HepG2 (cell line): Measurements from ENCODE around the gene FBXL13. TPM values are rescaled to one million over a fixed set of nuclear protein-coding genes. Genes with fewer than 3 reads are reported as not detected.
"Not testable (repeated sequence)": the region's sequence is repeated elsewhere in the genome, so short reads cannot be mapped to it uniquely, and the experiment has no call there.

Experiments used
- ATAC-seq: fragments of 200-7000 bp; cut with Tn5 transposase; 3 replicates; pipeline ENCODE4 v1.9.1; 2020; ENCODE audit warnings: mild to moderate bottlenecking, moderate library complexity
- BruUV-seq: library from RNA; stranded (reverse); fragments of 400-500 nt; replicated peaks from 2 replicates; lab custom pipeline; 2021; lab: Mats Ljungman, UMichigan
- CTCF ChIA-PET: fragments of 300-600 bp; formaldehyde crosslinking; extraction: SDS; loops from one replicate; lab custom pipeline; 2021; ENCODE audit warnings: low total read pairs, inconsistent platforms, low intra/inter-chr PET ratio; lab: Yijun Ruan, JAX
- POLR2A ChIA-PET: fragments of 350-600 bp; sonication (Branson Sonifier 250); formaldehyde crosslinking; loops from one replicate; lab custom pipeline; 2020; ENCODE audit warnings: antibody characterized with exemption, inconsistent platforms; lab: Yijun Ruan, JAX
- DNase-seq: peaks from one replicate; pipeline ENCODE4 v3.0.0-alpha.2; 2015; ENCODE audit warnings: low spot score
- FAIRE-seq: peaks from 3 replicates; lab custom pipeline; 2011; peaks lifted over from hg19 to GRCh38; lab: Jason Lieb, UNC
- H2AFZ ChIP-seq: one replicate; pipeline ENCODE4 v1.6.1; 2011; ENCODE audit warnings: low read length, inconsistent platforms
- H3K27ac ChIP-seq: fragments of 300-600 bp; 3 replicates; pipeline ENCODE4 v1.8.0; 2011; ENCODE audit warnings: mixed run types, mild to moderate bottlenecking, mixed read lengths, low read length, inconsistent platforms; ENCODE audit not compliant: insufficient read depth; ENCODE audit errors: extremely low read length
- H3K27me3 ChIP-seq, 2 experiments: fragments of 200-600 bp in 1 of 2; 2 replicates in 1 of 2; 3 replicates in 1 of 2; pipeline versions ENCODE4 v1.6.0 to v1.8.0; 2011; ENCODE audit warnings: low read length in 2 of 2, mild to moderate bottlenecking in 2 of 2, moderate library complexity in 2 of 2, inconsistent platforms in 1 of 2; ENCODE audit not compliant: insufficient read depth in 2 of 2, control insufficient read depth in 1 of 2
- H3K36me3 ChIP-seq, 2 experiments: fragments of 200-600 bp in 1 of 2; replicated peaks in 1 of 2; 2 replicates in 1 of 2; 3 replicates in 1 of 2; pipeline versions ENCODE4 v1.5.1 to v1.8.0; 2011; ENCODE audit warnings: low read length in 2 of 2, inconsistent platforms in 1 of 2; ENCODE audit not compliant: insufficient read depth in 2 of 2, control insufficient read depth in 1 of 2
- H3K4me1 ChIP-seq: 2 replicates; pipeline ENCODE4 v1.5.1; 2012; ENCODE audit warnings: low read length, inconsistent platforms; ENCODE audit not compliant: insufficient read depth
- H3K4me2 ChIP-seq: 2 replicates; pipeline ENCODE4 v1.6.0; 2011; ENCODE audit warnings: low read depth, low read length, inconsistent platforms
- H3K4me3 ChIP-seq, 3 experiments: fragments of 200-600 bp in 1 of 3; sonication (generic), shearing (Covaris generic) in 1 of 3; replicated peaks in 1 of 3; 2 replicates each; pipeline ENCODE4 v1.5.1; 2011 to 2016; ENCODE audit warnings: low read length in 3 of 3, inconsistent platforms in 2 of 3, low read depth in 2 of 3, mild to moderate bottlenecking in 2 of 3, control low read depth in 1 of 3, mixed read lengths in 1 of 3; ENCODE audit not compliant: insufficient read depth in 1 of 3
- H3K79me2 ChIP-seq: one replicate; pipeline ENCODE4 v1.6.1; 2011; ENCODE audit warnings: low read length, inconsistent platforms; ENCODE audit not compliant: insufficient read depth
- H3K9ac ChIP-seq: 2 replicates; pipeline ENCODE4 v1.6.0; 2011; ENCODE audit warnings: mild to moderate bottlenecking, low read depth, low read length, inconsistent platforms; ENCODE audit not compliant: insufficient read depth
- H3K9me3 ChIP-seq: 2 replicates; pipeline ENCODE4 v1.5.1; 2012; ENCODE audit warnings: mild to moderate bottlenecking, low read length
- H4K20me1 ChIP-seq: 2 replicates; pipeline ENCODE4 v1.6.0; 2011; ENCODE audit warnings: inconsistent platforms, mild to moderate bottlenecking, low read length, moderate library complexity; ENCODE audit not compliant: insufficient read depth
- MED1 ChIP-seq: sonication (generic); formaldehyde crosslinking; IDR thresholded peaks from 2 replicates; pipeline ENCODE4 v1.4.0; 2020; ENCODE audit warnings: missing genetic modification reagents
- ZNF576 ChIP-seq: sonication (generic); formaldehyde crosslinking; IDR thresholded peaks from 2 replicates; pipeline ENCODE4 v1.4.0; 2020; ENCODE audit warnings: mild to moderate bottlenecking, missing genetic modification reagents
- WGBS: methylation state at CpG from one replicate; pipeline ENCODE4 v1.1.6; 2017; ENCODE audit warnings: low lambda C conversion rate; 5-methylcytosine and 5-hydroxymethylcytosine counted together
- in situ Hi-C: cut with HindIII; loops from 2 replicates; pipeline ENCODE4 v1.10.0; 2017; ENCODE audit warnings: low pct_unique_long_range_greater_than_20kb; ENCODE audit not compliant: extremely low pct_ligation_motif_present
- intact Hi-C: fragments of 100-400 bp; cut with micrococcal nuclease; formaldehyde crosslinking; loops from one replicate; pipeline ENCODE4 v1.10.0; 2022; ENCODE audit not compliant: unreplicated experiment
- polyA plus RNA-seq, 8 experiments: library from polyadenylated mRNA; depleted of rRNA in 3 of 8; stranded (reverse) in 7 of 8; unstranded in 1 of 8; fragments of >200 nt; fragmentation: Illumina TruSeq in 4 of 8; extraction: Trizol in 4 of 8; gene quantifications; 2 replicates each; pipeline versions ENCODE4 v1.2.1 to v1.2.3, GENCODE V29; 2011 to 2016; ENCODE audit warnings: low read depth in 4 of 8, missing spikeins in 1 of 8, mixed read lengths in 1 of 8; ENCODE audit not compliant: insufficient read depth in 1 of 8
- total RNA-seq, 5 experiments: library from RNA; depleted of rRNA; stranded (reverse); fragments of >200 nt; fragmentation: Illumina TruSeq; extraction: Trizol; gene quantifications; 2 replicates each; pipeline ENCODE4 v1.2.3, GENCODE V29; 2016; ENCODE audit warnings: low read depth in 1 of 5
- TF ChIP-seq, protein P1 (sequence below): IDR thresholded peaks from 2 replicates; pipeline ENCODE4 v1.6.1; 2016; ENCODE audit warnings: mild to moderate bottlenecking
- TF ChIP-seq, protein P2 (sequence below): sonication (generic); formaldehyde crosslinking; IDR thresholded peaks from 2 replicates; pipeline ENCODE4 v1.5.1; 2020; ENCODE audit warnings: mild to moderate bottlenecking, missing genetic modification reagents, moderate library complexity

The FBXL13 gene
- total and polyA plus RNA-seq, 2 of the 13 experiments (the other 11 are each of a cell fraction or from before 2014, with no cell fraction given) = 0.24 to 0.77 TPM

GRCh38 chr7:103106703-103107070 is 32.1 kb upstream of the FBXL13 start:
- in situ Hi-C loops = not testable (repeated sequence)

More at GRCh38 chr7:103106703-103107070, 32.1 kb upstream of the FBXL13 start:
- DNase-seq = not testable (repeated sequence)
- peaks cover 26% of the 10 kb centered on the region for H3K4me1 ChIP-seq
- TF ChIP-seq ZNF576 (CRISPR knock-in tag) (0 out of 2 replicates have a peak, but pooled peaks have one; percentile 30), MED1 (CRISPR knock-in tag) (peak; percentile 9; the same call in 1 of the 2 replicates)
- TF ChIP-seq, protein P1, sequence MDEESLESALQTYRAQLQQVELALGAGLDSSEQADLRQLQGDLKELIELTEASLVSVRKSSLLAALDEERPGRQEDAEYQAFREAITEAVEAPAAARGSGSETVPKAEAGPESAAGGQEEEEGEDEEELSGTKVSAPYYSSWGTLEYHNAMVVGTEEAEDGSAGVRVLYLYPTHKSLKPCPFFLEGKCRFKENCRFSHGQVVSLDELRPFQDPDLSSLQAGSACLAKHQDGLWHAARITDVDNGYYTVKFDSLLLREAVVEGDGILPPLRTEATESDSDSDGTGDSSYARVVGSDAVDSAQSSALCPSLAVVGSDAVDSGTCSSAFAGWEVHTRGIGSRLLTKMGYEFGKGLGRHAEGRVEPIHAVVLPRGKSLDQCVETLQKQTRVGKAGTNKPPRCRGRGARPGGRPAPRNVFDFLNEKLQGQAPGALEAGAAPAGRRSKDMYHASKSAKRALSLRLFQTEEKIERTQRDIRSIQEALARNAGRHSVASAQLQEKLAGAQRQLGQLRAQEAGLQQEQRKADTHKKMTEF (CRISPR knock-in tag) = peak; percentile 7; the same call in 1 of the 2 replicates
- TF ChIP-seq, protein P2, sequence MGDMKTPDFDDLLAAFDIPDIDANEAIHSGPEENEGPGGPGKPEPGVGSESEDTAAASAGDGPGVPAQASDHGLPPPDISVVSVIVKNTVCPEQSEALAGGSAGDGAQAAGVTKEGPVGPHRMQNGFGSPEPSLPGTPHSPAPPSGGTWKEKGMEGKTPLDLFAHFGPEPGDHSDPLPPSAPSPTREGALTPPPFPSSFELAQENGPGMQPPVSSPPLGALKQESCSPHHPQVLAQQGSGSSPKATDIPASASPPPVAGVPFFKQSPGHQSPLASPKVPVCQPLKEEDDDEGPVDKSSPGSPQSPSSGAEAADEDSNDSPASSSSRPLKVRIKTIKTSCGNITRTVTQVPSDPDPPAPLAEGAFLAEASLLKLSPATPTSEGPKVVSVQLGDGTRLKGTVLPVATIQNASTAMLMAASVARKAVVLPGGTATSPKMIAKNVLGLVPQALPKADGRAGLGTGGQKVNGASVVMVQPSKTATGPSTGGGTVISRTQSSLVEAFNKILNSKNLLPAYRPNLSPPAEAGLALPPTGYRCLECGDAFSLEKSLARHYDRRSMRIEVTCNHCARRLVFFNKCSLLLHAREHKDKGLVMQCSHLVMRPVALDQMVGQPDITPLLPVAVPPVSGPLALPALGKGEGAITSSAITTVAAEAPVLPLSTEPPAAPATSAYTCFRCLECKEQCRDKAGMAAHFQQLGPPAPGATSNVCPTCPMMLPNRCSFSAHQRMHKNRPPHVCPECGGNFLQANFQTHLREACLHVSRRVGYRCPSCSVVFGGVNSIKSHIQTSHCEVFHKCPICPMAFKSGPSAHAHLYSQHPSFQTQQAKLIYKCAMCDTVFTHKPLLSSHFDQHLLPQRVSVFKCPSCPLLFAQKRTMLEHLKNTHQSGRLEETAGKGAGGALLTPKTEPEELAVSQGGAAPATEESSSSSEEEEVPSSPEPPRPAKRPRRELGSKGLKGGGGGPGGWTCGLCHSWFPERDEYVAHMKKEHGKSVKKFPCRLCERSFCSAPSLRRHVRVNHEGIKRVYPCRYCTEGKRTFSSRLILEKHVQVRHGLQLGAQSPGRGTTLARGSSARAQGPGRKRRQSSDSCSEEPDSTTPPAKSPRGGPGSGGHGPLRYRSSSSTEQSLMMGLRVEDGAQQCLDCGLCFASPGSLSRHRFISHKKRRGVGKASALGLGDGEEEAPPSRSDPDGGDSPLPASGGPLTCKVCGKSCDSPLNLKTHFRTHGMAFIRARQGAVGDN = peak; percentile 3; the same call in 1 of the 2 replicates
- TF ChIP-seq, all 625 proteins: peak for 4; not testable (repeated sequence) for 621
- CTCF ChIA-PET, H4K20me1 ChIP-seq, FAIRE-seq, BruUV-seq, H3K36me3 ChIP-seq, H3K9me3 ChIP-seq, H2AFZ ChIP-seq, H3K27me3 ChIP-seq, H3K79me2 ChIP-seq: not testable (repeated sequence)
- H3K9ac ChIP-seq = 0 out of 2 replicates have a peak overlapping the region, but pooled peaks have one; percentile 15
- POLR2A ChIA-PET = interaction anchor here (0.9 to 1.4 kb wide), 3 partner anchors 32 to 44 kb away, joined by 3 to 13 read pairs (median 6); partner anchors contain the start of genes ARMC10, FBXL13 and NAPEPLD
- intact Hi-C loops = loop anchor here (5.0 kb wide), 1 partner anchor 41 kb away; the partner anchor contains the start of gene NAPEPLD
- H3K4me2 ChIP-seq = peak overlapping the region; percentile 82
- H3K4me3 ChIP-seq = peak overlapping the region in 1 of 3 experiments; percentile 58; a peak in 2 of 6 replicates
- peak; percentile 74 for ATAC-seq
- WGBS = 10% methylated on average over 2 of the region's 6 CpGs
- peak overlapping the region; percentile 76 for H3K27ac ChIP-seq
